GM21528 (cell line): ENCODE measurements around the gene DAB1.

ENCODE experiments used
- ATAC-seq: cut with Tn5 transposase; IDR thresholded peaks from one replicate; pipeline ENCODE4 v1.9.1; 2021; ENCODE audit warnings: mild to moderate bottlenecking, moderate library complexity; ENCODE audit not compliant: unreplicated experiment, low FRiP score

The DAB1 gene

DNA sequence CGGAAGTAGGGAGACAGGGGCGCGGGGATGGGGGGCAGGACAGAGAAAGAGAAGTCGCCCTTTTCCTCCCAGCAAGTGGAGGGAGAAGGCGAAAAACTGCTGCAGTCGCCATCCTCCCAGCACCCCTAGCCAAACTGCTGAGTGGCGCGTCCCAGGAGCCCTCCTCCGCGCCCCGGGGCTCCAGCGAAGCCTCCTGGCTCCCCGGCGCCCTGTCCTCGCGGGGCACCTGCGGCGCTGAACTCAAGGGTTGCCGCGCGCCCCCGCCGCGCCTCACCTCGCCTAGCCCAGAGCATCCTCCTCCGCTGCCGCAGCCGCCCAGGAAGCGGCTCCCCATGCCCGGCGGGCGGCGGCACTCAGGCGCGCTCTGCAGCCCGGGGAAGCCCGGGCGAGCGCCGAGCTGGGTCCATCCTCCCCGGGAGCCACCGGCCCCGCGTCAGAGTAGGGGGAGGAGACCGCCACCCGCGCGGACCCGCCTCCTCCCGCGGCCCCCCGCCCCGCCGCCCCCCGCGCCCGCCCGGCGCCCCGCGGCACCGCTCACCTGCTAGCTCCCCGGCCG, at the start of gene DAB1:
Gene DAB1 (minus strand): TSS at position 405 of the 556 bp plus-strand sequence. CDS start 133,030 bp downstream, outside the sequence.
- no peak for ATAC-seq

DNA sequence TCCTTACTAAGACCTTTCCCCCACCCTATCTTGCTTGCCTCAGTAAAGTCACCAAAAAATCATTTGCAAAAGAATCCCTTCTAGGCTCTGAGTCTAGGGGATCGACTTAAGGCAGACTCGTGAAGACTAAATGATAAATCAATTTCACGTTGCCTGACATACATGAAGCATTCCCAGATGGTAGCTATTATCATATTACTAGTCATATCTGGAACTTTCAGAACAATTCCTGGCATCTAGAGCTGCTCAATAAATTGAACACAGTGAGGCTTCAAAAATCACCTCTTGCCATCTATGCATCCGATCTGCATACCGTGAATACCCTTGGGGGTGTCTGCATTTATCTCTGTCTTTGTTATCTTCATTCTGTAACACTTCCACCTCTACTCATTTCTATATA, 49.6 kb upstream of the DAB1 start:
- ATAC-seq = no peak

DNA sequence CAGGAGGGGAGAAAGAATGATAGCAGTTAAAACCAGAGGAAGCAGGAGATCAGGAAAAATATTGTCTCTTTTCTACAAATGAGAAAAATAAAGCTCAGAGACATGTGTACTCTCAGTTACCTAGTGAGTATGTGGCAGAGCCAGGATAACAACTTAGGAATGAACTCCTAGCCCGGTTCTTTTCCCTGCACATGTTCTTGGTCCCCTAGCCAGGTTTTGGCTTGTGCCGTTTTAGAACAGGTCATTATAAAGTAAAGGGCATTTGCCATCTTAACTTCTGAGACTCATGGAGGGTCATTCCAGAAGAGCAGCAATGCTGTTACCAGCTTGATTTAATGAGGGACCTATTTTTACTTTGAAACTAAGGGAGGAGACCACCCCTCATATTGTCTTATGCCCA, 48.1 kb upstream of the DAB1 start:
- ATAC-seq = no peak

DNA sequence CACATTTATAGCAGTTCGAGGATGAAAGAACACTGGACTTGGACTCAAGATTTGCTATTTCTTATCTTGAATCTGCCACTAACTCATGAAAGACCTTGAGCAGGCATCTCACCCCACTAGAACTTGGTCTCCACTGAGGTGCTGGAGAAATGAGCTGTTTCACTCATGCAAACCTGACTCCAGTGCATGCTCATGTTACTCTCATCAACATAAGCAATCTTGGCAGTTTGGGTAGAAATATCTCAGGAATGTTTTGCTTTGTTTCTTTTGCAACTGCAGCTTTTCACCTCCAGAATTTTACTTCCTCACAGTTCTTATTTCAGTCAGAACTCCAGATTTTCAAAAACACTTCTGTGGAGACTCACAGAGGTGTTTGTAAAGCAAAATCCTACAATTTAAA, 46.2 kb upstream of the DAB1 start:
- no peak for ATAC-seq

DNA sequence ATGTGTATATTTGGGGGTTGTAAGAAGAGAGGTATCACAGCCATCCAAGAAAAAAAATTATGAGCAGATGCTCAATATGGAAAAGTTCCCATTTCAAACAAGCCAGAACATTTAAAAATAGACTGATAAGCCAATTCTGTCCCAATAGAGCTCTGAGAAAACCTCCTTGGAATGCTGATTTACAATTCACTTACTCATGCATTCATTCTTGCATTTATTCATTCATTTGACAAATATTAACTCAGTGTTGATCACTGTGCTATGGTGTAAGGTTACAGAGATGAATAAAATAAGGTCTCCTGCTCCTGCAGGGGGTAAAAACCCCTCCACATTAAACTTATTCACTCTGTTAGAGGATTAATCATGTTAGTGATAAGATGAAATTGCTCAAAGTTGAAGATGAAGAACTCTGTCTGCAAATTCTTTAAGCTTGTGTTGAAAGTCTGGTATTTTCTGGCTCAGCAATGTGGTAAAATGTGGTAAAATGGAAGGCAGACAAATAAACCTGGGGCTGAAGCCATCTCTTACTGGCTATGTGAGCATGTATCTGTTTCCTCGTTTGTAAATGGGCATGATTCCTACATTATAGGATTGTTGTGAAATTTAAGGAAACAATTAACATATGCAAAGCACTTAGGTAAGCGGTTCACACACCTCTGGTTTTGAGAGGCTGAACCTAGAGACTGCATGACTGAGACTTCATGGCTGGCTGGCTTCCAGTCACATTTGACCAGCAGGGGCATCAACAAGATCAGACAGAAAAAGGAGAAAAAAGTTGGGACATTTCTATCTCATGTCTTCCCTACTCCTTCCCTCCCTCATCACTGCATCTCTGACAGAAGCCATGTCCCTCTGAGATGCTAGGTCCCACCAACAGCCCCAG, 45.0 kb upstream of the DAB1 start:
- ATAC-seq = no peak

DNA sequence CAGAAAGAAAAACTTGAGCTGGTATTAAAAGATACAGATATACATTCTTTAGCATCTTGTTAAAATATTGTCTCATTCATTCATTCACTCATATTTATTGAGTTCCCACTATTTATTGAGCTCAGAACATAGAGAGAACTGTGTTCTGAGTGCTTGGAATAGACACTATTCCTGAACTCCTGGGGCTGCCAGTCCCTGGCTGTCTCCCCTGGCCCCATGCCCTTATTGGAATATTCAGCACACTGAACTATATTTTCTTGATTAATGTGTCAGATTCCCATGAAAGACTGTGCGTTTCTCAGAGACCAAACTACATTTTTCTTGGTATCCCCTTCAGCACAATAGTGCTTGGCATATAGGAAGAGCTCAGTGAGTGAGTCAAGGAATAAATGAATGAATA, 44.0 kb upstream of the DAB1 start:
- no peak for ATAC-seq

DNA sequence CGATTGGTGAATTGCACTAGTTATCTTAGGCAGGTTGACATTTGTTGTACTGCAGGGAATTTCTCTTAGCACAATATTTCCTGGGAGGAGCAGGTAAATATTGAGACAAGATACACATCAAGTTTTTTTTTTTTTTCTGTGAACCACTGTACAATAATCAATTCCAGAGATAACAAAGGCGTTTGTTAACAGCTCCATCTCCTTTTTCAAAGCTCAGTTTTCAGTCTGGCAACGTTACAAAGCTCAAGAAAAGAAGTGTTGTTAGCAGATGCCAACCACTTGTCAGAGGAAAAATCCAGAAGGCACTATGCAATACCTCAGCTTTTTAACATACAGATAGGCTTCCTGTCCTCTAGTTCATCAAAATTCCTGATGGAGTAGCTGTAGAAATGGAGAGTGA, 40.9 kb upstream of the DAB1 start:
- ATAC-seq = no peak

DNA sequence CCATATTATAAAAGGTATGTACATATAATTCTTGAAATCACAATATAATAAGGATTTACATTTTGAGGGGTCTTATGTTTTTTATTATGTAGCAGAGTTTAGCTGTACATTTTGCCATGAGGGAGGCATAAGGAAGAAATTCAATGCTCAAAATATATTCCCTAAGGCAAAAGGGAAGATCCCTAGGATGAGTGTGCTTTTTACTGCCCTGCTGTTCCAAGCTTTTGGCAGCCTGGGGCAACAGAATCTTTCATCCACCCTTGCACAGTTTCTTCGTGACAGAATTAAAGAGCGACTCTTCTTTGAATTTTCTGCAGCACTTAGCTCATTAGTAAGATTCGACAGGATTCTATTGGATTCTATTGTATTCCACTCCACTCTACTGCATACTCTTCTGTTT, 39.5 kb upstream of the DAB1 start:
- ATAC-seq = no peak

DNA sequence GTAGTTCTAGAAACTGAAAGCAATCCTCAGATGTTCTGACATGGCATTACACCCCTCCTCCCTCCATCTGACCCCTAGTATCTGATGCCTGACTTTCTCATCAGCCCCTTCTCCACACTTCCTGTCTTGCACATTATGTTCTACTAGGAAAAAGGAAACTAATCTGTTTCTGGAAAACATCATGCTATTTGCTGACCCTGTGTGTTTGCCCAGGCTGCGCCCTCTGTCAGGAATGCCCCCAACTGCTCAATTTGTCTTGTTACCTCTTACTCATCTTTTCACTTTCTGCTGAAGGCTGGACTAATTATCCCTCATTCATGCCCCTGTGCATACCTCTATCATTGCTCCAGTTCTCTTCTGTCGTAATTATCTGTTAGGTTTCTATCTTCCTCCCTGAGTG, 37.5 kb upstream of the DAB1 start:
- ATAC-seq = no peak

DNA sequence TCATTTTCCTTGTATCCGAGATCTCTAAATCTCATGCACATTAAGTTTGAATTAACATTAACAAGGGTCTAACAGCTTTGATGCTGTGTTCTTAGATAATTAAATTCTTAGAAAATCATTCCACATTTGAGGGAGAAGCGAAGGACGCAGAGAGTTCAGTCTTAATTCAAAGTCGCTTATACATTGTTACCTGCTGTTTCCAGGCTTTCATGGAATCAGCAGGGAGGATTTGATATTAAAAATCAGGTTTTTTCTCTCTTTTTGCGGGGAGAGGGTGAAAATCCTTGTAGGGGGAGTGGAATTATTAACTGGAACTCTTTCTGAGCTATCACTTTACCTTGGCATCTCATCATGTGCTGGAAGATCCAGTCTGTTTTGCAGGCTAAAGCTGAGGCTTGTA, 27.7 kb upstream of the DAB1 start:
- ATAC-seq = no peak

DNA sequence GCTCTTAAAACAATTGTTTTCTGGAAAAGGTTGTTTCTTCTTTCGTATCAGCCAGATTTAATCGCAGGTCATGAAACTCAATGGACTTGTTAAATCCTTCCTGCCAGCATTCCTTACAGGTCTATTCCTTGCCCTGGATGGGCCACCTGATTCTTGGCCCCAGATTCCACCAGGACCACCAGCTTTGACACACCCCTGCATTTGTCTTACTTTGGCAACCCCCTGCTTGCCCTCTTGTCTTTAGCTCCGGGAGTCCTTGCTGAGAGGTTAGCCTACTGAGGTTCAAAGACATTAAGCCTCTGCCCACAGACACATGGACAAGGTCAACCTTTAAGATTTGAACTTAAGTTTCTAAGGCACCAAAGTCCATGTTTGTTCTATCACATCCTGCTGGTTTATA, 27.1 kb upstream of the DAB1 start:
- no peak for ATAC-seq

DNA sequence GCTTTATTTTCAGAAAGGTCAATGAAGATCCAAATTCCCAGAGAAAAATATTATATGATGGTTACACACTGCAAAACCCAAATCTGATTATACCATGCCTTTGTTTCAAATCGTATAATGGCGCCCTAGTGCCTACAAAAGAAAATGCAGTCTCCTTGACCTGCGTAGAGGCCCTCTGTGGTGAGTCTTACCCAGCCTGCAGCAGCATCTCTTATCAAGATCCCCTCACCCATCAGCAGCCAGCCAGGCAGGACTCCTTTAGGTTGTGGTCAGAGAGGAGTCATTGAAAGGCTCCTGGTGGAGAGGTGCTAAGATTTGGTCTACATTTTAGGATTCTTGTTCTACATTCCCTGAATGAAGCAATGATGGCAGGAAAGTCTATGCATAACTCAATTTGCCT, 23.7 kb upstream of the DAB1 start:
- ATAC-seq = no peak

DNA sequence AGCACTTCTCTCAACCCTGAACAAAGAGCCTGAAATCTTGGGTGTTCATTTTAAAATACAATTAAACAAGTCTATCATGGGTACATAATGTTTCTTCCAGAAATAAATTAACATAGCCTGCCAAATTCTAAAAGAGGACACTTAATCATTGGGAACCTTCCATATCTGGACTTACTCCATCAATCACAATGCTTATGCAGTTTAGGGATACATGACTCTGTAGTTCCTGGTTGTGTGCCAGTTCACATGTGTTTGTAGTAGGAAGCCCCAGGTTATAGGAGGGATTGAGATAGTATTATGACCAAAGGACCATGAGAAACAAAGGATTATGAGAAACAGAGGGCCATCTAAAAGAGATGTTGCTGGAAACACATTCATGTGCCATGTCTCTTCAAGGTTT, 19.1 kb upstream of the DAB1 start:
- no peak for ATAC-seq

DNA sequence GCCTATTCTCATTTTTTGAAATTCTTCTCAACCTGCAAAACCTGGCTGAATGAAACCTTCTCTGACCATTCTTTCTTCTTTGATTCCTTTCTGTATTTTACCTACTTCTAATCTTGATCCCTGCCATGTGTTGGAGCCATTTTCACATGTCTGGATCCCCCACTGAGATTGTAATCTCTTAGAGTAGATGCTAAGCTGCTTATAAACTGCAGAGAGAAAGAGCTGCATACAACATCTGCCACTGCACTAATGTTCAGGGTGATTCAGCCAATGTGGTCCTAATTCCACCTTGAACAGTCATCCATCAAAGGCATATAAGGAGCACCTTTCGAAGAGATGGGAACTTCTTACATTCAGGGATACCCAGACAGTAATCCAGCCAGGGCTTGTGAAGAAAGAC, 16.2 kb upstream of the DAB1 start:
- no peak for ATAC-seq

DNA sequence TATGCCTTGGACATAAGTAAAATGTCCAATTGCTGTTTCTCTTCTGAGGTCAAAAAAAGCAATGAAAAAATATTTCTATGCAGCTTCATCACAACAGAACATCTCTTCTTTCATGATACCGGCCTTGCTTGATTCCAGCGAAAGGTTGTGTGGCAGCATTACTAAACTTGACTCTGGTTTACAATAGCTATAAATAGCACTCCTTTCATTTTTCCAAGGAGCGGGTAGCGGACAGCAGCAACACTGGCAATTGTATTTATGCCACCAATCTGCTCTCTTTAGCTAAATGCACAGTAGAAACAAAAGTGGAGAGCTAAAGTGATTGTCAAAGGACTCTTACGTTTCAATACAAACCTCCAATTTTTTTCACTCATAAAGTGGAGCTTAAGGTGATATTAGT, 7.5 kb upstream of the DAB1 start:
- no peak for ATAC-seq

DNA sequence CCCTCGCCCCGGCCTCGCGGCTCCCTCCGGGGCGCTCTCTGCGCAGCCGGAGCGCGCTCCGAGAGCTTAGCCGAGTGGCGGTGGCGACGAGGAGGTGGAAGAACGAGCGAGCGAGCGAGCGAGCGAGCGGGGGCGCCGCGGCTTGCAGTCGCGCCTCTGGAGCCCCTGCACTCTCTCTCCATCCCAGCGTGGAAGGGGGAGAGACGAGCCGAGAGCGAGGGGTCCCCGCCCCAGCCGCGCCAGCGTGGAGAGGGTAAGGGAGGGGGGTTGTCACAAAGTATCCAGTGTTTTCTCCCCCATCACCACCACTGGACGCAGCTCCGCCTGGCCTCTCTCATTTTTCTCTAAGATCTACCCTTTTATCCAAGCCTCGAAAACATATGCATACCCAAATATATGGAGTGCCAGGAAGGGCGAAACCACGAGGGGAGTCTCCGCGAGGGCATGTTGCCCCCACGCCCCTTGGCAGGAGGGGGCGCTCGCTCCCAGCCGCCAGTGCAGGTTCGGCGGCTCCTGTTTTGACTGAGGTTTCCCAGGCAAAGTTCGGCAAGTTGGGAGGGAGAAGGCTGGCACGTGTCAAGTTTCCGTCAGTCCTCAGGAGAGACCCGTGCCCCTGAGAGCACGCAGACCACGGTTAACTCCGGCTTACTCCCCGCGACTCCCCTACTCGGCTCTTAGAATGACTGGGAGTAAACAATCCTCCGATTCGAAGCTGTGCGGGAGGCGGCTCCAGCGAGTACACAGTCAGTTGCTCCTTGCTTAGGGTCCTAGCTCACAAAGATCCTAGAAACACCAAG, 569 bp upstream of the DAB1 start:
- ATAC-seq = no peak

DNA sequence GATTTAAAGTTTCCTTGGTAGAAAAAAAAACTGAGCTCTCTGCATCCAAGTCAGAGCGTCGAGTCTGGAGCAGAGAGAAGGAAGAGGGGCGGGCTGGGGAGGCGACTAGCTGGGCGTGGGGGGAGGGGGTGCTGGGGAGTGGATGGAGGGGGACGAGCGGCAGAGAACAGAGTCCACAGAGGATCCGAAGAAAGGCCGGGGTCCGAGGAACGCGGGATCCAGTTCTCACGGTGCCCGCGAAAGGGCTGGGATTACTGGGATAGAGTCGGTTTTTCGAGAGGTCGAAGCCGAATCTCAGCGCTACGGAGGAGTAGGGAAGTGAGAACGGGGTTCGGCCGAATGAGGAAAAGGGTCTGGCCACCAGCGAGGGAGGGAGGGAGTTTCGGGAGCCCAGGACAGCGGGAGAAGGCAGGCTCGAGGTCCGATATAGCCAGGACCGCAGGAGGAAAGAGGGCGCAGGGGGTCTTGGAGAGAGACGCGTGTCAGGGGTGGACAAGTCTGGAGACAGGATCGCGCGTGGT, 665 bp downstream of the DAB1 start:
- no peak for ATAC-seq

DNA sequence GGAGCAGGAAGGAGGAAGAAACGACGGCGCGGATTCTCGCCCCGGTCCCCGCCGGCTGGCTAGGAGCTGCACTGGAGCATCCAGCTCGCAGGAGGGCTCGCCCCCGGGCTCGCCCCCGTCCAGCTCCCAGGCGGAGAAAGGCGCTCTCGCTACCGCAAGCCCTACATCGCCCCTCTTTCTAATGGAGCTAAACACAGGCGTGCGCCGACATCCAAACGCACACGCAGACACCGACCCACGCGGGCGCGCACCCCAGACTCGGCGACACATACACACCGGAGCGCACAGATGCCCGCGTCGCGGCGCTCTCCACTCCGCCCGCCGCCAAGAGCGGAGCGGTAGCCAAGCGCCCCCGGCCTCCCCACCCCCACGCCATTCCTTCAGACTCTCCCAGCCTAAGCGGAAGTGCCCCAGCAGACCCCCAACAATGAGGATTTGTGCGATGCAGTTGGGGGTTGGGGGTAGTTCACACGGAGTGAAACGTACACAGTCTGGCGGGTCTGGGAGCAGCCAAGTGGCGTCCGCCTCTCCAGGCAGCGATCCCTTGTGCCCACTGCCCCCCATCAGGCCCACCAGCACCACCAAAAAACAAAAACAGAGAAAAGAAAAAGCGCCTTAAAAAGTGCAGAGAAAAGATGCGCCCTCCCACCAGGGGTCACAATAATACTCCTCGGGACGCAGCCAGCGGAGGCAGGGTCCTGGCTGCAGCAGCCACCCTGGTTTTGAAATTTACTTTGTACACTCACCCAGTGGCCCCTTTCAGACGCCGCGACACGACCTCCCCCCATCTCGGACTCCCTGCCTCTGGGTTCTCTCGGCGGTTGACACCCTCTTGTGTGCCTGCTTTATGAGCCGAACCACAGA, 1.4 kb downstream of the DAB1 start:
- ATAC-seq = no peak

DNA sequence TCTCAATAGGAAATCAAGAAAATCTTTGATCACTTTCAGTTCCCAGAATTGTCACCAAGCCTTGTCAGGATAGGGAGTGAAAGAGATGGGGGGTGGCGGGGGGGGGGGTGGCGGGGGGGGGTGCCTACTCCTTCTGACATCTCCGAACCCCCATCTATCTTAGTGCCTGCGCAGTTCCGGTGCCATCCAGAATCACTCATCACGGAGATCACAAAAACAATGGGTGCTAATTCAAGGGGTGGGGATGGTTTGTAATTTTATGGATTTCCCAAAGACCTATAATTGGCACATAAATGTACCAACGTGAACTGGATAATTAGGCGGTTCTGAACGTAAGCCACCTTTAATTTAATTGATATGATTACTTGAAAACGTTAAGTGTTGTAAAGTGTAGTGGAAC, 2.1 kb downstream of the DAB1 start:
- ATAC-seq = no peak

DNA sequence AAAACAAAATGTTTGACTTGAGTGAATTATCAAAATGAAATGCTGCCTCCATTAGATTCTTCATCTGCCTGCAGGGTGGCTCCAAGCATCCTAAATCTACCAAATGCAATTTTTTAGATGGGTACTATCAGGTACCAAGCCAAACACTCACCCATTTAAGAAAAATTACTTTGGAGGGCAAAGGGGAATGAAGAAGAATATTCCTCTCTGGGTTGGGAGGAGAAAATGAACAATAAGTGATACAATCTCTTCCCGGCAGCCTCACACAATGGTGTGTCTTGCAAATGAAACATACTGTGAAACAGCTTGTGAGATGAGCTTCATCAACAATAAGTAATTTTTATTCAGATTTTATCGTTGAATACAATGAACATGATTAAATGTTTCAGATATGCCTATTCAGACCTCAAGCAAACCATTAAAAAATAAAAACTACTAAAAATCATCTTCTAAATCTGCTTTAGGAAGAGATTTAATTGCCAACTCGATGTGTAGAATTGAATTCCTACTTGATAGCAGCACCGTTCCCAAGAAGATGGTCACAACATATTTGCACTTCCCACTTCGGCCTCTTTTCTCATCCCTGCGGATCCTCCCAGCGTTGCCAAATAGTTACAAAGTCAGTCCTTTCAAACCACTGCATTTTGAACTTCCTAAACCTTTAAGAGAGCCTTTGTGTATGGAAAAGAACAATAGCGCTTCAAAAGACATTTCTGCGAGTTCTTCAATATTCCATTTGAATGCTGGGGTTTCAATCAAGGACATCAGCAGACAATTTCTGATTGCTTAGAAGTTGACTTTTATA, 2.7 kb downstream of the DAB1 start:
- no peak for ATAC-seq
